Measurements from ENCODE around the gene USH2A. TPM values are rescaled to one million over a fixed set of nuclear protein-coding genes. Genes with fewer than 3 reads are reported as not detected.

USH2A gene
- total RNA-seq, 1 experiment from 2014 or later = not detected

GRCh38 chr1:215728169-215728568 lies 695.1 kb downstream of the USH2A start:
- Histone ChIP-seq H3K79me2 (ENCODE audit: insufficient read depth, low read length) (no peaks in the 10 kb centered on the region), H3K4me1 (ENCODE audit: control insufficient read depth in 1 of 2, insufficient read depth in 2 of 2, low read length in 2 of 2) (no peaks in the 10 kb centered on the region), H3K36me3 (ENCODE audit: control insufficient read depth in 1 of 2, insufficient read depth in 2 of 2, low read length in 2 of 2) (no peaks in the 10 kb centered on the region), H3K4me3 (replicated peaks in 1 of 2; ENCODE audit: low read depth in 1 of 2, low read length in 2 of 2) (no peak overlapping the region), H3K27me3 (ENCODE audit: insufficient read depth, low read length) (no peaks in the 10 kb centered on the region), H3K27ac (ENCODE audit: low read depth, low read length) (no peak overlapping the region), H2AFZ (ENCODE audit: low read depth, low read length, poor library complexity, severe bottlenecking) (no peak overlapping the region), H3K9me3 (ENCODE audit: control insufficient read depth in 1 of 2, insufficient read depth in 1 of 2, low read depth in 1 of 2, low read length in 2 of 2) (no peaks in the 10 kb centered on the region), H3K9ac (ENCODE audit: low read length) (no peak overlapping the region), H4K20me1 (ENCODE audit: insufficient read depth) (no peaks in the 10 kb centered on the region), H3K4me2 (ENCODE audit: low read length) (no peak overlapping the region), H3K9me2 (ENCODE audit: insufficient read depth) (no peaks in the 10 kb centered on the region)
- no peak for DNase-seq (ENCODE audit: low read depth, low spot score)
- intact Hi-C loops (cut with micrococcal nuclease) = no loop called here
- TF ChIP-seq FOSL1 (IDR thresholded peaks at IDR 0.05; ENCODE audit: low read depth) (no peak), ATF3 (IDR thresholded peaks at IDR 0.05) (no peak), POLR2AphosphoS5 (IDR thresholded peaks at IDR 0.05; ENCODE audit: low read depth, low read length) (no peak), TCF7L2 (IDR thresholded peaks at IDR 0.05; ENCODE audit: borderline replicate concordance, extremely low read depth, insufficient read depth, insufficient read length) (no peak), MAX (IDR thresholded peaks at IDR 0.05) (no peak), ELF1 (IDR thresholded peaks at IDR 0.05; ENCODE audit: borderline replicate concordance, low read depth) (no peak), REST (IDR thresholded peaks at IDR 0.05; ENCODE audit: low read depth) (no peak), YY1 (IDR thresholded peaks at IDR 0.05; ENCODE audit: extremely low read depth, insufficient replicate concordance, low read depth, low read length) (no peak), EZH2 (IDR thresholded peaks at IDR 0.05) (no peak), CEBPB (IDR thresholded peaks at IDR 0.05; ENCODE audit: low read depth) (no peak), EZH2phosphoT487 (IDR thresholded peaks at IDR 0.05; ENCODE audit: borderline replicate concordance) (no peak), SP1 (IDR thresholded peaks at IDR 0.05; ENCODE audit: low read depth) (no peak), JUND (IDR thresholded peaks at IDR 0.05) (no peak), EGR1 (IDR thresholded peaks at IDR 0.05; ENCODE audit: low read depth) (no peak), ZNF274 (IDR thresholded peaks at IDR 0.05; ENCODE audit: low read depth, low read length) (no peak), CBX3 (IDR thresholded peaks at IDR 0.05; ENCODE audit: low read depth) (no peak), SRF (IDR thresholded peaks at IDR 0.05; ENCODE audit: low read depth) (no peak), ZFX (IDR thresholded peaks at IDR 0.05) (no peak), CTCF (IDR thresholded peaks at IDR 0.05 in 2 of 3, conservative IDR thresholded peaks at IDR 0.05 in 1 of 3; ENCODE audit: borderline replicate concordance in 1 of 3, insufficient read depth in 1 of 3, low read depth in 2 of 3, low read length in 2 of 3) (no peak), SIN3A (IDR thresholded peaks at IDR 0.05; ENCODE audit: low read depth) (no peak)
- BruUV-seq (replicated peaks) = no TSS peak
- CTCF ChIA-PET = no interaction called here
- RAD21 ChIA-PET (ENCODE audit: low non-redundant PET in 1 of 2, low total read pairs in 2 of 2, uncharacterized antibody in 2 of 2, unreplicated experiment in 2 of 2) = no interaction called here
- no peak for ATAC-seq
- POLR2A ChIA-PET = no interaction called here

Measured in HCT116 (cell line).